Neutrophil (primary cell): ENCODE results near the gene CMTM2.

Experiments
- H3K27ac ChIP-seq: fragments of 200-600 bp; sonication (generic); 2 replicates; pipeline ENCODE4 v1.5.1; 2016; ENCODE audit warnings: mild to moderate bottlenecking, moderate library complexity
- H3K27me3 ChIP-seq: fragments of 200-600 bp; sonication (generic); 2 replicates; pipeline ENCODE4 v1.6.0; 2016; ENCODE audit warnings: mild to moderate bottlenecking
- H3K36me3 ChIP-seq: fragments of 200-600 bp; sonication (generic); 2 replicates; pipeline ENCODE4 v1.5.1; 2017
- H3K4me1 ChIP-seq, 2 experiments: fragments of 200-600 bp in 1 of 2; sonication (generic) in 1 of 2; 1 replicate in 1 of 2; 2 replicates in 1 of 2; pipeline versions ENCODE4 v1.5.1 to v1.6.1; 2013 to 2016; ENCODE audit warnings: low read depth in 1 of 2, low read length in 1 of 2, mild to moderate bottlenecking in 1 of 2, moderate library complexity in 1 of 2; ENCODE audit not compliant: control insufficient read depth in 1 of 2, insufficient read depth in 1 of 2
- H3K4me3 ChIP-seq, 2 experiments: fragments of 200-600 bp in 1 of 2; sonication (generic) in 1 of 2; 1 replicate in 1 of 2; 2 replicates in 1 of 2; pipeline ENCODE4 v1.5.1; 2013 to 2016; ENCODE audit warnings: low read depth in 1 of 2, low read length in 1 of 2, mild to moderate bottlenecking in 1 of 2, moderate library complexity in 1 of 2
- H3K9me3 ChIP-seq: fragments of 200-600 bp; sonication (generic); 2 replicates; pipeline ENCODE4 v1.5.1; 2016
- CTCF ChIP-seq: fragments of 200-600 bp; sonication (generic); IDR thresholded peaks from 2 replicates; pipeline ENCODE4 v1.5.1; 2016; ENCODE audit warnings: antibody characterized with exemption

The CMTM2 gene

GRCh38 chr16:66544016-66544757, 35.1 kb upstream of the CMTM2 start:
- no peaks in the 10 kb centered on the region for H3K9me3 ChIP-seq
- H3K27me3 ChIP-seq, result no peaks in the 10 kb centered on the region
- peaks cover 44 to 52% of the 10 kb centered on the region in 2 experiments for H3K4me1 ChIP-seq
- no peaks in the 10 kb centered on the region for H3K36me3 ChIP-seq
- TF ChIP-seq CTCF, result no peak
- H3K27ac ChIP-seq, result peak overlapping the region; percentile 64
- no peak overlapping the region for H3K4me3 ChIP-seq

- Histone ChIP-seq H3K27ac (peak overlapping the region; percentile 98), H3K9me3 (no peaks in the 10 kb centered on the region), H3K4me3 (no peak overlapping the region), H3K27me3 (no peaks in the 10 kb centered on the region), H3K36me3 (no peaks in the 10 kb centered on the region), H3K4me1 (peaks cover 64 to 74% of the 10 kb centered on the region in 2 experiments)
- no peak for TF ChIP-seq CTCF
Observed at GRCh38 chr16:66547101-66547989, 31.9 kb upstream of the CMTM2 start.

- TF ChIP-seq CTCF, result no peak
- peak overlapping the region in 1 of 2 experiments; percentile 95 for H3K4me3 ChIP-seq
- H3K4me1 ChIP-seq, result peaks cover 70 to 76% of the 10 kb centered on the region in 2 experiments
- H3K27ac ChIP-seq, result peak overlapping the region; percentile 98
- no peaks in the 10 kb centered on the region for H3K27me3 ChIP-seq
- no peaks in the 10 kb centered on the region for H3K9me3 ChIP-seq
- H3K36me3 ChIP-seq, result no peaks in the 10 kb centered on the region
Observed at GRCh38 chr16:66548068-66548467, 31.2 kb upstream of the CMTM2 start.

DNA sequence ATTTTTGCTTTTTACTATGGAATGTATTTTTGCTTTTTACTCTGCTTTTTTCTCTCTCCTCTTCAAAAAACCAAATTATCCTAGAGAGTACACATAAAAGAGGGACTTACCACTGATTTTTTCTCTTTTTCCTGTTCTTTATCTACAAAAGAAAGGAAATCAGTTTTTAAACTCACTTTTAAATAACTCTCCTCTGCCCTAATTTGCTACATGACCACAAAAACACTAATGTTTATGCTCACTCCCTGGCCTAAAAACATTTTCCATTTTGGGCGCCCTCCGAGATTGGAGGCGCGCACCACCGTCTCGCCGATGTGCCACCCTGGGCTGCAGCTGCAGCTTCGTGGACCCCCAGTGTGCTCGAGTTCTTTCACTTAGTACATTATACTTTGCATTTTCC, 30.4 kb upstream of the CMTM2 start:
- Histone ChIP-seq H3K9me3 (no peaks in the 10 kb centered on the region), H3K27me3 (no peaks in the 10 kb centered on the region), H3K4me3 (peak overlapping the region; percentile 95 to 99), H3K36me3 (no peaks in the 10 kb centered on the region), H3K4me1 (peaks cover 69 to 72% of the 10 kb centered on the region in 2 experiments), H3K27ac (peak overlapping the region; percentile 98)
- TF ChIP-seq CTCF, result no peak

DNA sequence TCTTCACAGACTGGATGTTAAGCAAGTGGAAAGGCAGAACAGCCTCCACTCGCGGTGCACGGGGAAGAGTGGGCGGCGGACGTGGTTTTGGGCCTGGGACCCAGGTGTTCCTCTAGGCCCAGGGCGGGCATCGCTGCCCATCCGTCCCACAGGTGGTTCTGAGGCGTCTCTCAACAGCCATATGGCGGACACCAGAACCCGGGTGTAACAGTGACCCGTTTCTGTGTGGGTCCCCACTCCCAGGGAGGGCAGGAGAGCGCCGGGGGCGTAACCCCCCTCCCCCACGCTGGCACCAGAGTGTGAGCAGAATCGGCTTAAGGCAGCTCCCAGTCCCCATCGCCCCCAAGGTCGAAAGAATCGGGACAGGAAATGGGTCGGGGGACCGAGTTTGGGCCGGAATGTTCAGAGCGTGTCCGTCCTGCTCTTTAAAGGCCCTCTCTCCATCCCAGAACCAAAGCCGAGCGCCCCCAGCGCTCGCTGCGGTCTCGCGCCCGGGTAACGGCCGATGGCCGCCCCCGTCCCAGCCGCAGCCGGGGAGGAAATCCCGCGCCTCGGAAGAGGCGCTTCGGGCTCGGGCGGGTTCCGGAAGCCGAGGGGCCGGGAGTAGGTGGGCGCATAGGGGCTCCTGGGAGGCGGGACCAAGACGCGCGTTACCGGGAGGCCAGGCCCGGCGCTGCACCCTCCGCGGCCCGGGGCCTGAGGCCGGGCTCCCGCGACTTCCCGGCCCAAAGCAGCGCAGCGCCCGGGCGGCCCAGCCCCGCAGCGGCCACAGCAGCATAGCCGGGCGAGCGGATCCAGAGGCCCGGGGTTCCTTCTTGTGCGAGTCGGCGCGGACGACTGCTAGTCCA, 29.8 kb upstream of the CMTM2 start, which contains the start of gene TK2:
TSS of gene TK2 (minus strand) at position 839 of the 848 bp plus-strand sequence. CDS start at position 778, 61 bp downstream.
- Histone ChIP-seq H3K4me1 (peaks cover 69 to 72% of the 10 kb centered on the region in 2 experiments), H3K27me3 (no peaks in the 10 kb centered on the region), H3K9me3 (no peaks in the 10 kb centered on the region), H3K36me3 (no peaks in the 10 kb centered on the region), H3K27ac (peak within 1 kb of the TSS; percentile 98), H3K4me3 (peak within 1 kb of the TSS; percentile 95 to 99)
- TF ChIP-seq CTCF, result peak; percentile 42
